HEK293 (cell line): ENCODE results near the gene FAAP100.

ENCODE experiments used
- BCL11B ChIP-seq: fragments of 450-650 bp; formaldehyde crosslinking; IDR thresholded peaks from 2 replicates; pipeline ENCODE4 v1.5.1; 2016; ENCODE audit warnings: low read depth, missing biosample characterization, missing genetic modification characterization
- HIC1 ChIP-seq: fragments of 450-650 bp; formaldehyde crosslinking; IDR thresholded peaks from 2 replicates; pipeline ENCODE4 v1.5.1; 2016; ENCODE audit warnings: missing biosample characterization, missing genetic modification characterization
- KLF17 ChIP-seq: fragments of 450-650 bp; formaldehyde crosslinking; IDR thresholded peaks from 2 replicates; pipeline ENCODE4 v1.5.1; 2016; ENCODE audit warnings: missing biosample characterization, missing genetic modification characterization
- RBAK ChIP-seq: fragments of 450-650 bp; formaldehyde crosslinking; IDR thresholded peaks from 2 replicates; pipeline ENCODE4 v1.5.1; 2016; ENCODE audit warnings: missing biosample characterization, missing genetic modification characterization
- ZBTB20 ChIP-seq: fragments of 450-650 bp; formaldehyde crosslinking; IDR thresholded peaks from 2 replicates; pipeline ENCODE4 v1.5.1; 2016; ENCODE audit warnings: missing biosample characterization, missing genetic modification characterization
- ZNF138 ChIP-seq: fragments of 450-650 bp; formaldehyde crosslinking; IDR thresholded peaks from 2 replicates; pipeline ENCODE4 v1.5.1; 2016; ENCODE audit warnings: missing biosample characterization, missing genetic modification characterization, borderline replicate concordance
- ZNF146 ChIP-seq: fragments of 450-650 bp; formaldehyde crosslinking; IDR thresholded peaks from 2 replicates; pipeline ENCODE4 v1.5.1; 2016; ENCODE audit warnings: missing biosample characterization, missing genetic modification characterization
- ZNF211 ChIP-seq: fragments of 450-650 bp; formaldehyde crosslinking; IDR thresholded peaks from 2 replicates; pipeline ENCODE4 v1.5.1; 2016; ENCODE audit warnings: low read depth, missing biosample characterization, missing genetic modification characterization
- ZNF248 ChIP-seq: fragments of 450-650 bp; formaldehyde crosslinking; IDR thresholded peaks from 2 replicates; pipeline ENCODE4 v1.5.1; 2017; ENCODE audit warnings: missing biosample characterization, missing genetic modification characterization
- ZNF280D ChIP-seq: fragments of 450-650 bp; formaldehyde crosslinking; IDR thresholded peaks from 2 replicates; pipeline ENCODE4 v1.5.1; 2016; ENCODE audit warnings: missing biosample characterization, missing genetic modification characterization
- ZNF394 ChIP-seq: fragments of 450-650 bp; formaldehyde crosslinking; IDR thresholded peaks from 2 replicates; pipeline ENCODE4 v1.5.1; 2016; ENCODE audit warnings: missing biosample characterization, missing genetic modification characterization, mild to moderate bottlenecking, moderate library complexity, borderline replicate concordance
- ZNF449 ChIP-seq: fragments of 450-650 bp; formaldehyde crosslinking; IDR thresholded peaks from 2 replicates; pipeline ENCODE4 v1.5.1; 2017; ENCODE audit warnings: missing biosample characterization, mild to moderate bottlenecking, missing genetic modification characterization, moderate library complexity
- ZNF513 ChIP-seq: fragments of 450-650 bp; IDR thresholded peaks from 2 replicates; pipeline ENCODE4 v1.5.1; 2018; ENCODE audit warnings: missing biosample characterization, missing genetic modification characterization
- ZNF514 ChIP-seq: fragments of 450-650 bp; formaldehyde crosslinking; IDR thresholded peaks from 2 replicates; pipeline ENCODE4 v1.5.1; 2016; ENCODE audit warnings: missing biosample characterization, missing genetic modification characterization
- ZNF518A ChIP-seq: fragments of 450-650 bp; formaldehyde crosslinking; conservative IDR thresholded peaks from 2 replicates; pipeline ENCODE4 v1.5.1; 2016; ENCODE audit warnings: low read depth, missing biosample characterization, missing genetic modification characterization
- ZNF555 ChIP-seq: fragments of 450-650 bp; formaldehyde crosslinking; conservative IDR thresholded peaks from 2 replicates; pipeline ENCODE4 v1.5.1; 2017; ENCODE audit warnings: missing biosample characterization, mild to moderate bottlenecking, missing genetic modification characterization, inconsistent platforms
- ZNF585B ChIP-seq: fragments of 450-650 bp; formaldehyde crosslinking; IDR thresholded peaks from 2 replicates; pipeline ENCODE4 v1.5.1; 2016; ENCODE audit warnings: missing biosample characterization, missing genetic modification characterization
- ZNF623 ChIP-seq: fragments of 450-650 bp; formaldehyde crosslinking; IDR thresholded peaks from 2 replicates; pipeline ENCODE4 v1.5.1; 2016; ENCODE audit warnings: missing biosample characterization, missing genetic modification characterization
- ZNF707 ChIP-seq: fragments of 450-650 bp; formaldehyde crosslinking; IDR thresholded peaks from 2 replicates; pipeline ENCODE4 v1.5.1; 2016; ENCODE audit warnings: missing biosample characterization, missing genetic modification characterization
- ZNF747 ChIP-seq: fragments of 450-650 bp; formaldehyde crosslinking; IDR thresholded peaks from 2 replicates; pipeline ENCODE4 v1.5.1; 2016; ENCODE audit warnings: missing biosample characterization, missing genetic modification characterization
- ZNF777 ChIP-seq: fragments of 450-650 bp; formaldehyde crosslinking; IDR thresholded peaks from 2 replicates; pipeline ENCODE4 v1.5.1; 2017; ENCODE audit warnings: missing biosample characterization, missing genetic modification characterization, borderline replicate concordance
- ZNF785 ChIP-seq: fragments of 450-650 bp; formaldehyde crosslinking; IDR thresholded peaks from 2 replicates; pipeline ENCODE4 v1.5.1; 2016; ENCODE audit warnings: missing biosample characterization, missing genetic modification characterization
- ZSCAN5A ChIP-seq: fragments of 450-650 bp; formaldehyde crosslinking; IDR thresholded peaks from 2 replicates; pipeline ENCODE4 v1.5.1; 2016; ENCODE audit warnings: missing biosample characterization, missing genetic modification characterization

FAAP100 gene

GRCh38 chr17:81576621-81577277 lies 24.6 kb upstream of the FAAP100 start (continued):
- TF ChIP-seq ZNF280D (no peak), ZNF555 (tag by site-specific recombination) (no peak), ZNF514 (no peak), ZNF707 (tag by site-specific recombination) (no peak), ZBTB20 (tag by site-specific recombination) (no peak), ZNF138 (tag by site-specific recombination) (no peak), ZNF146 (no peak), ZNF785 (tag by site-specific recombination) (no peak), BCL11B (tag by site-specific recombination) (no peak), ZSCAN5A (tag by site-specific recombination) (no peak), ZNF449 (no peak), ZNF585B (no peak), ZNF394 (tag by site-specific recombination) (no peak), ZNF623 (tag by site-specific recombination) (no peak), ZNF747 (tag by site-specific recombination) (no peak), KLF17 (no peak), ZNF248 (no peak), RBAK (no peak), ZNF777 (tag by site-specific recombination) (no peak), ZNF513 (no peak), ZNF518A (tag by site-specific recombination) (no peak), ZNF211 (tag by site-specific recombination) (no peak), HIC1 (tag by site-specific recombination) (peak; percentile 46; the same call in 1 of the 2 replicates)
